K562 (cell line): ENCODE data around the gene PHF12. TPM values are rescaled to one million over a fixed set of nuclear protein-coding genes. Genes with fewer than 3 reads are reported as not detected.
A peak's percentile ranks its signal among the peaks of the same experiment; 100 is the strongest.

Experiments
- ATAC-seq: fragments of 200-7000 bp; cut with Tn5 transposase; 3 replicates; pipeline ENCODE4 v1.9.1; 2020; ENCODE audit warnings: moderate library complexity
- BruUV-seq: library from RNA; stranded (reverse); fragments of 400-500 nt; replicated peaks from 2 replicates; lab custom pipeline; 2021; lab: Mats Ljungman, UMichigan
- CTCF ChIA-PET: fragments of 300-600 bp; formaldehyde crosslinking; extraction: SDS; loops from one replicate; lab custom pipeline; 2021; ENCODE audit warnings: low intra/inter-chr PET ratio; lab: Yijun Ruan, JAX
- POLR2A ChIA-PET: fragments of 300-600, 350-650 bp; sonication (Branson Sonifier 250); formaldehyde crosslinking; extraction: SDS; loops from one replicate; lab custom pipeline; 2021; ENCODE audit warnings: antibody characterized with exemption, inconsistent platforms; lab: Yijun Ruan, JAX
- DNase-seq, 4 experiments: peaks; one replicate each; pipeline versions ENCODE4 v3.0.0 to v3.0.0-alpha.2; 2011 to 2018; ENCODE audit warnings: low spot score in 3 of 4, mixed read lengths in 3 of 4; ENCODE audit errors: extremely low read depth in 1 of 4
- FAIRE-seq: peaks from 2 replicates; lab custom pipeline; 2011; peaks lifted over from hg19 to GRCh38; lab: Jason Lieb, UNC
- H2AFZ ChIP-seq: 2 replicates; pipeline ENCODE4 v1.6.0; 2011; ENCODE audit warnings: low read depth, low read length, control low read depth, inconsistent platforms
- H3K27ac ChIP-seq: fragments of 200-600 bp; 3 replicates; pipeline ENCODE4 v1.8.0; 2011; ENCODE audit warnings: low read depth, mild to moderate bottlenecking, control low read depth, inconsistent platforms, low read length, moderate library complexity, mixed read lengths; ENCODE audit errors: extremely low read depth
- H3K27me3 ChIP-seq, 2 experiments: fragments of 300-600 bp in 1 of 2; 2 replicates in 1 of 2; 3 replicates in 1 of 2; pipeline versions ENCODE4 v1.6.0 to v1.8.0; 2011; ENCODE audit warnings: inconsistent platforms in 2 of 2, low read length in 2 of 2, mild to moderate bottlenecking in 1 of 2, mixed read lengths in 1 of 2, moderate library complexity in 1 of 2; ENCODE audit not compliant: control insufficient read depth in 2 of 2, insufficient read depth in 2 of 2
- H3K36me3 ChIP-seq: fragments of 300-600 bp; 3 replicates; pipeline ENCODE4 v1.8.0; 2011; ENCODE audit warnings: mild to moderate bottlenecking, low read length, inconsistent platforms; ENCODE audit not compliant: control insufficient read depth, insufficient read depth
- H3K4me1 ChIP-seq, 2 experiments: fragments of 200-600 bp in 1 of 2; replicated peaks in 1 of 2; 2 replicates in 1 of 2; 3 replicates in 1 of 2; pipeline versions ENCODE4 v1.5.1 to v1.8.0; 2011; ENCODE audit warnings: inconsistent platforms in 2 of 2, low read length in 2 of 2, mild to moderate bottlenecking in 1 of 2, mixed read lengths in 1 of 2, moderate library complexity in 1 of 2; ENCODE audit not compliant: control insufficient read depth in 2 of 2, insufficient read depth in 2 of 2
- H3K4me2 ChIP-seq: 2 replicates; pipeline ENCODE4 v1.6.1; 2011; ENCODE audit warnings: low read length, control low read depth, inconsistent platforms, mixed read lengths; ENCODE audit not compliant: insufficient read depth
- H3K4me3 ChIP-seq: fragments of 200-600 bp; sonication (generic), shearing (Covaris generic); 2 replicates; pipeline ENCODE4 v1.5.1; 2016; ENCODE audit warnings: control low read depth, inconsistent platforms
- H3K79me2 ChIP-seq: fragments of 200-600 bp; 3 replicates; pipeline ENCODE4 v1.8.0; 2011; ENCODE audit warnings: low read length, inconsistent platforms; ENCODE audit not compliant: control insufficient read depth, insufficient read depth
- H3K9ac ChIP-seq, 2 experiments: 2 replicates each; pipeline versions ENCODE4 v1.6.0 to v1.6.1; 2011; ENCODE audit warnings: low read depth in 2 of 2, low read length in 2 of 2, control low read depth in 1 of 2, inconsistent platforms in 1 of 2, mild to moderate bottlenecking in 1 of 2, mixed read lengths in 1 of 2; ENCODE audit not compliant: insufficient read depth in 1 of 2
- H3K9me1 ChIP-seq: one replicate; pipeline ENCODE4 v1.6.0; 2011; ENCODE audit warnings: inconsistent platforms, mild to moderate bottlenecking, low read length, moderate library complexity; ENCODE audit not compliant: control insufficient read depth, insufficient read depth
- H3K9me3 ChIP-seq: replicated peaks from 2 replicates; pipeline ENCODE4 v1.5.1; 2011; ENCODE audit warnings: low read depth, low read length, inconsistent platforms; ENCODE audit not compliant: control insufficient read depth, insufficient read depth
- H4K20me1 ChIP-seq: replicated peaks from 2 replicates; pipeline ENCODE4 v1.6.1; 2011; ENCODE audit warnings: low read length, inconsistent platforms, mixed read lengths; ENCODE audit not compliant: control insufficient read depth, insufficient read depth
- BDP1 ChIP-seq: IDR thresholded peaks from 3 replicates; pipeline ENCODE4 v1.6.1; 2011; ENCODE audit not compliant: insufficient read length, insufficient read depth
- ELK3 ChIP-seq: fragments of 450-650 bp; formaldehyde crosslinking; IDR thresholded peaks from 2 replicates; pipeline ENCODE4 v1.4.0; 2020; ENCODE audit warnings: mild to moderate bottlenecking
- ETV5 ChIP-seq: sonication (generic); formaldehyde crosslinking; IDR thresholded peaks from 2 replicates; pipeline ENCODE4 v1.4.0; 2020; ENCODE audit warnings: low read depth, mild to moderate bottlenecking, missing genetic modification reagents
- GABPA ChIP-seq: fragments of 200-800 bp; sonication (Bioruptor generic); conservative IDR thresholded peaks from 2 replicates; pipeline ENCODE4 v1.6.1; 2016; ENCODE audit warnings: low read depth, missing genetic modification characterization, missing compliant biosample characterization
- HDAC1 ChIP-seq, 2 experiments: fragments of 450-650 bp; IDR thresholded peaks; 2 replicates each; pipeline ENCODE4 v1.6.1; 2016 to 2017; ENCODE audit warnings: inconsistent platforms in 1 of 2, mild to moderate bottlenecking in 1 of 2, moderate library complexity in 1 of 2
- HOXB6 ChIP-seq: fragments of 250-450 bp; sonication (Bioruptor Pico); IDR thresholded peaks from 2 replicates; pipeline ENCODE4 v1.5.1; 2022; ENCODE audit warnings: mild to moderate bottlenecking, borderline replicate concordance
- ID3 ChIP-seq, 2 experiments: fragments of 250-450 bp in 1 of 2; fragments of 450-650 bp in 1 of 2; sonication (Bioruptor Pico) in 1 of 2; IDR thresholded peaks; 2 replicates each; pipeline versions ENCODE4 v1.6.1 to v1.8.0; 2016 to 2021; ENCODE audit warnings: mild to moderate bottlenecking in 2 of 2, moderate library complexity in 2 of 2, missing compliant biosample characterization in 1 of 2, missing genetic modification characterization in 1 of 2
- KDM1A ChIP-seq, 2 experiments: fragments of 450-650 bp; IDR thresholded peaks; 2 replicates each; pipeline ENCODE4 v1.6.1; 2016; ENCODE audit warnings: mild to moderate bottlenecking in 2 of 2
- MAFF ChIP-seq: IDR thresholded peaks from 2 replicates; pipeline ENCODE4 v1.6.1; 2012; ENCODE audit warnings: low read length, improper control_type of control experiment
- RBM15 ChIP-seq: fragments of 200-400 bp; formaldehyde crosslinking; IDR thresholded peaks from 2 replicates; pipeline ENCODE4 v1.6.1; 2018; ENCODE audit warnings: mild to moderate bottlenecking, low read length, moderate library complexity; ENCODE audit not compliant: insufficient read depth
- RBM34 ChIP-seq: fragments of 200-400 bp; formaldehyde crosslinking; IDR thresholded peaks from 2 replicates; pipeline ENCODE4 v1.6.1; 2018; ENCODE audit warnings: low read length, borderline replicate concordance; ENCODE audit not compliant: insufficient read depth
- RCOR1 ChIP-seq, 2 experiments: IDR thresholded peaks; 2 replicates each; pipeline ENCODE4 v1.6.1; 2012; ENCODE audit warnings: low read depth in 2 of 2, low read length in 2 of 2, borderline replicate concordance in 1 of 2, improper control_type of control experiment in 1 of 2
- SP1 ChIP-seq: sonication (generic); formaldehyde crosslinking; IDR thresholded peaks from 2 replicates; pipeline ENCODE4 v1.8.1; 2022; ENCODE audit warnings: mild to moderate bottlenecking, missing genetic modification reagents
- SREBF1 ChIP-seq: fragments of 150-350 bp; IDR thresholded peaks from 2 replicates; pipeline ENCODE4 v1.6.1; 2014; ENCODE audit warnings: antibody characterized with exemption, low read depth, low read length, borderline replicate concordance
- TAL1 ChIP-seq: fragments of 450-650 bp; IDR thresholded peaks from 2 replicates; pipeline ENCODE4 v1.6.1; 2016; ENCODE audit warnings: mild to moderate bottlenecking
- TBP ChIP-seq: optimal IDR thresholded peaks from 2 replicates; pipeline ENCODE3; 2011; ENCODE audit warnings: low read depth, low read length, improper control_type of control experiment
- TCF3 ChIP-seq: sonication (generic); formaldehyde crosslinking; IDR thresholded peaks from 2 replicates; pipeline ENCODE4 v1.4.0; 2020; ENCODE audit warnings: mild to moderate bottlenecking, missing genetic modification reagents
- TCFL5 ChIP-seq: fragments of 250-450 bp; sonication (Bioruptor Pico); conservative IDR thresholded peaks from 2 replicates; pipeline ENCODE4 v1.6.1; 2021; ENCODE audit warnings: mild to moderate bottlenecking, moderate library complexity, matching md5 sums
- TSC22D4 ChIP-seq: fragments of 450-650 bp; IDR thresholded peaks from 2 replicates; pipeline ENCODE4 v1.6.1; 2016; ENCODE audit warnings: missing genetic modification characterization, missing biosample characterization, control low read depth
- ZNF324 ChIP-seq: fragments of 250-450 bp; sonication (Bioruptor Pico); IDR thresholded peaks from 2 replicates; pipeline ENCODE4 v1.4.0; 2020; ENCODE audit warnings: mild to moderate bottlenecking
- ZNF644 ChIP-seq: fragments of 200-800 bp; sonication (Bioruptor generic); IDR thresholded peaks from 2 replicates; pipeline ENCODE4 v1.6.1; 2016; ENCODE audit warnings: low read depth, missing genetic modification characterization, missing compliant biosample characterization
- WGBS: fragments of 100-300 bp; shearing (Covaris generic); methylation state at CpG from one replicate; pipeline ENCODE4 v1.1.6; 2016; ENCODE audit warnings: low coverage, mixed read lengths; ENCODE audit not compliant: insufficient coverage; ENCODE audit errors: missing lambda C conversion rate; 5-methylcytosine and 5-hydroxymethylcytosine counted together
- in situ Hi-C: fragments of 300-500 bp; cut with MboI; formaldehyde crosslinking; loops from 4 replicates; pipeline ENCODE4 v1.15.0; 2018; ENCODE audit warnings: inconsistent platforms, mixed read lengths
- intact Hi-C: fragments of 100-400 bp; cut with micrococcal nuclease; formaldehyde crosslinking; loops from 2 replicates; pipeline ENCODE4 v1.14.2; 2022
- polyA plus RNA-seq, 8 experiments: library from polyadenylated mRNA; depleted of rRNA in 4 of 8; stranded (reverse) in 5 of 8; unstranded in 3 of 8; fragments of >200 nt; fragmentation: Nextera tagmentation in 2 of 8; fragmentation: Illumina TruSeq in 1 of 8; extraction: Ambion mirVana in 2 of 8; extraction: Trizol in 1 of 8; gene quantifications; 2 replicates each; pipeline versions ENCODE4 v1.2.1 to v1.2.3, GENCODE V29; 2011 to 2014; ENCODE audit warnings: inconsistent platforms in 1 of 8, missing spikeins in 1 of 8
- total RNA-seq, 7 experiments: library from RNA; depleted of rRNA in 6 of 7; stranded (reverse); fragments of >200 nt in 6 of 7; fragmentation: Illumina TruSeq in 2 of 7; extraction: Trizol in 2 of 7; gene quantifications; 2 replicates each; pipeline versions ENCODE4 v1.2.1 to v1.2.3, GENCODE V29; 2011 to 2021; ENCODE audit warnings: low replicate concordance in 1 of 7

Gene PHF12
- total and polyA plus RNA-seq, 9 of the 15 experiments (the other 6 are each of a cell fraction or from before 2014, with no cell fraction given) = 0.82 to 31.3 (median 13.5) TPM

GRCh38 chr17:28906706-28907438 is 44.4 kb downstream of the PHF12 start:
- CTCF ChIA-PET = no interaction called here
- TF ChIP-seq RCOR1 (IDR thresholded peaks at IDR 0.05; ENCODE audit: borderline replicate concordance in 1 of 2, low read depth in 2 of 2, low read length in 2 of 2) (peak in 1 of 2 experiments; percentile 42; a peak in 1 of 4 replicates), ELK3 (CRISPR knock-in tag) (no peak), TAL1 (peak; percentile 16; the same call in 1 of the 2 replicates), TCF3 (peak; percentile 54), TBP (peak; percentile 29), GABPA (tag) (no peak), ID3 (CRISPR knock-in tag; IDR thresholded peaks at IDR 0.05) (no peak), ID3 (tag; IDR thresholded peaks at IDR 0.05) (no peak), HOXB6 (no peak), KDM1A (IDR thresholded peaks at IDR 0.05) (no peak), HDAC1 (IDR thresholded peaks at IDR 0.05) (peak in 1 of 2 experiments; percentile 49; a peak in 2 of 4 replicates), ETV5 (CRISPR knock-in tag) (peak; percentile 32; the same call in 1 of the 2 replicates), TSC22D4 (tag) (no peak), SREBF1 (no peak), BDP1 (no peak), RBM15 (no peak), MAFF (0 out of 2 replicates have a peak, but pooled peaks have one; percentile 5), ZNF324 (CRISPR knock-in tag) (no peak), ZNF644 (tag) (no peak), TCFL5 (no peak), SP1 (CRISPR knock-in tag) (0 out of 2 replicates have a peak, but pooled peaks have one; percentile 11), RBM34 (no peak)

More at GRCh38 chr17:28906706-28907438, 44.4 kb downstream of the PHF12 start:
- Histone ChIP-seq H3K9me3 (no peaks in the 10 kb centered on the region), H2AFZ (0 out of 2 replicates have a peak overlapping the region, but pooled peaks have one; percentile 10), H3K36me3 (peaks cover 66% of the 10 kb centered on the region), H3K9ac (peak overlapping the region; percentile 25 to 67; a peak in 2 of 4 replicates), H3K27ac (peak overlapping the region; percentile 42), H4K20me1 (0 out of 2 replicates have a peak, but pooled peaks cover 6% of the 10 kb centered on the region), H3K9me1 (peaks cover 1% of the 10 kb centered on the region), H3K4me3 (no peak overlapping the region), H3K4me2 (peak overlapping the region; percentile 71), H3K27me3 (no peaks in the 10 kb centered on the region), H3K79me2 (peaks cover 15% of the 10 kb centered on the region), H3K4me1 (peaks cover 61 to 63% of the 10 kb centered on the region in 2 experiments)
- intact Hi-C loops (loop anchor here (10.0 kb wide), 1 partner anchor 312 kb away; the partner anchor contains the start of gene SPAG5), in situ Hi-C loops (no loop called here)
- WGBS = 19% methylated on average over 7 of the region's 7 CpGs
- POLR2A ChIA-PET = interaction anchor here (0.6 to 4.3 kb wide), 21 partner anchors 9 to 1179 kb away, joined by 3 to 36 read pairs (median 4); partner anchors contain the start of genes FLOT2, NEK8, RPL23A and TLCD1
- ATAC-seq = peak; percentile 62
- DNase-seq = peak; percentile 64 to 85 (median 73)
- peak; percentile 91 for FAIRE-seq
- no TSS peak for BruUV-seq
